Right ventricle myocardium superior (tissue), 1 donor: ENCODE data around the gene TMC6. TPM values are rescaled to one million over a fixed set of nuclear protein-coding genes. Genes with fewer than 3 reads are reported as not detected.

Source experiments
- ATAC-seq: fragments of 200-7000 bp; cut with Tn5 transposase; one replicate; pipeline ENCODE4 v1.9.1; 2020; ENCODE audit warnings: mild to moderate bottlenecking; ENCODE audit not compliant: poor library complexity
- DNase-seq: peaks from one replicate; pipeline ENCODE4 v3.0.0-alpha.2; 2020
- intact Hi-C: fragments of 100-400 bp; cut with DNase I; formaldehyde crosslinking; loops from one replicate; pipeline ENCODE4 v1.11.2; 2022
- total RNA-seq: library from RNA; stranded (reverse); fragmentation: NEBNext Ultra II Directional; extraction: Animal tissue kit (Norgen Biotek cat#: 25700); gene quantifications from one replicate; pipeline ENCODE4 v1.2.1, GENCODE V29; 2021
- donor health status: DM: no; HTN: yes; CAD: no; lungs with severe emphysema.

TMC6 gene
- total RNA-seq, 1 donor from 2014 or later = 57.2 TPM

DNA sequence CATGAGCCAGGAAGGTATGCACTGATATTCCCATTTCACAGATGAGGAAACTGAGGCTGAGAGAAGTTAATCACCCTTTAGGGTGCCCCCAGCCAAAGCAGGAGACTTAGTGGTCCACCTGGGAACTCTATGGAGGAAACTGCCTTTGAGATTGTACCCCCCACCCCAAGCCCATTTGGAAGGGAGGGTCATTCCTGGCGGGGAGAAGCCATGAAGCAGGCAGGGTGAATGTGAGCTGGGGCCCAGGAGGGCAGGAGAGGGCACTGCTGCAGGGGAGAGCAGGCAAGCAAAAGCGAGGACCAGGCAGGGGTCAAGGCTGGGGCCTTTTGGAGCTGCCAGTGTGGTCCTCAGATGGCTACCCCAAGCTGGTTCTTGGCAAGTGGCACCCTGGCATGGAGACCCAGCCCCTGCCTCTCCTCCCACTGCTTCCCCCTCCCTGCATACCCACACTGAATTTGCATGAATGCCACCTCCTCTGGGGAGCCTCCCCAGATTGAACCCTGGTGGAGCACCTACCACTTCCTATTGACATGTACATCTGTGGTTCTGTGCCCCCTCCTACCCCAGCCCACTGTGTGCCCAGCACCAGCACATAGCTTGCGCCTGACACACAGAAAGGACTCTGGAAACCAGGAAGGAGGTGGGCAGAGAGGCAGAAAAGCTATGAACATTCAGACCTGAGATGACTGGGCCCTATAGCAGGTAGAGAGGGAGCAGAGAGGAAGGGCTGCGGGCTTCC lies 965 bp upstream of the TMC6 start:
- DNase-seq (no peak), ATAC-seq (no peak)
- intact Hi-C loops = no loop called here

DNA sequence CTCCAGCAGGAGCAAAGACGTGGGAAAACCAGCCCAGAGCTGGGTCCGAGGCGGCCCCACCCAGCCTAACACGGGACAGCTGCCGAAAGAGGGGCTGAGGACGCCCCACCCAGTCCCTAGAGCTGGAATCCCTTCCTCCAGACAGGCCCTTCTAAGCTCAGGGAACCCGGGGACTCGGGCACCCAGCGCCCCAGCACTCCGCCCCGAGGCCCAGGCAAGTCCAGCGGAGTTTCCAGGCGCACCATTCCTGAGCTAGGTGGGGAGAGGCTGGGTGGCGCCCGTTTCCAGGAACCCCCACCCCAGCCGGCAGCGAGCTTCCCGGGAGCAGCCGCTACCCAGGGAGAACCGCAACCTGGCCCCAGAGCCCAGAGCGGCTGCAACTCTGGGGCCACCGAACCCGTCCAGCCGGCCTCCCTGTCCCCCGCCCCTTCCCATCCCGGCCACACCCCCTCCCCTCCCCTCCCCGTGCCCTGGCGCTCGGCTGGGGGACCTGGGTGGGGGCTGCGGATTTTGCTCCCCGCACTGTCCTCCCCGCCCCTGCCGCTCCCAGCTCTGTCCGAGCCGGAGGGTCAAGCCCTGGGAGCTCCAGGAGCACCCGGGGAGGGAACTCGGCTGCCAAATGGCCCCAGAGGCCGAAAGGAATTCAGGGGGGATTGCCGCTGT lies 536 bp downstream of the TMC6 start:
- DNase-seq = peak; percentile 59
- intact Hi-C loops = no loop called here
- ATAC-seq = peak; percentile 34

DNA sequence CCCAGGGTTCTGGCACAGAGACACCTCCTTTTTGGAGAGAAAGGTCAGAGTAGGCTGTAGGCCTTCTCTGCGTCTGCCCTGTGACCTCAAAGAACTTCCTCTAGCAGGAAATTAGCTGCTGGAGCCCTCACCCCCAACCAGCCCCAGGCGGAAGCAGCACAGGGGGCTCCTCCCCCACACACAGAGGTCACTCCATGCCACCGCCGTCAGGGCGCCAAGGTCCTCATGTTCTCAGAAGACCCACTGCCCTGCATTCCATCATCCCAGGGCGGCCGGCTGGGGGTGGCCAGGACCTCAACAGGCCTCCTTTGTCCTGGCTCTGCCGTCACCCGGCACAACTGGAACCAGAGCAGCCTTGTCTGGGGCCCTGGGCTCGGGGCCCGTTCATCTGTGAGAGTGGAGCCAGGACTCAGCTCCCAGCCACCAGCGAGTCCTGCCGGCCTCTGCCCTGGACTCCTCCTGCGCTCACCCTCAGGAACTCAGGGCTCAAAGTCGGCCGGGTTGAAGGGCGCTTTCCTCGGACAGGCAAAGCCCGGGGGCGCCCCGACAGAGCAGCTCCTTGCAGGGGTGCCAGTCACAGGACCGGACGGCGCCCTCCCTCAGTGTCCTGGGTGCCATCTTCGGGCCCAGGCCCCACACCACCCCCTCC lies 1.2 kb downstream of the TMC6 start:
- DNase-seq (peak; percentile 88), ATAC-seq (peak; percentile 50)
- intact Hi-C loops = no loop called here

DNA sequence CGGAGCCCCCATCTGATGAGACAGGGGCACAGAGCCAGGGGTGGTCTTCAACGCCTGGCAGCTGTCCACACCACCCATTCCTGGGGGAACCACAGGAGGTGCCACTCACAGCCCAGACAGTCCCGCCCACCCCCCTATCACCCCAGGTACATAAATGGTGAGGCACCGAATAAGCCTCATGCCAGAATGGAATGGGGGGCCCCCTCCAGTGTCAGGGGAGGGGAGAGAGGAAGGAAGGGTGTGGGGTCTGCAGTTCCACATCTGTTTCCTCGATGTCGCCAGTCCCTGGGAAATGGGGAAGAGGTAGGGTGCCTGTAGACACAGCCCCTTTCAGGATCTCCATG lies 1.7 kb downstream of the TMC6 start:
- intact Hi-C loops = no loop called here
- DNase-seq (no peak), ATAC-seq (no peak)

DNA sequence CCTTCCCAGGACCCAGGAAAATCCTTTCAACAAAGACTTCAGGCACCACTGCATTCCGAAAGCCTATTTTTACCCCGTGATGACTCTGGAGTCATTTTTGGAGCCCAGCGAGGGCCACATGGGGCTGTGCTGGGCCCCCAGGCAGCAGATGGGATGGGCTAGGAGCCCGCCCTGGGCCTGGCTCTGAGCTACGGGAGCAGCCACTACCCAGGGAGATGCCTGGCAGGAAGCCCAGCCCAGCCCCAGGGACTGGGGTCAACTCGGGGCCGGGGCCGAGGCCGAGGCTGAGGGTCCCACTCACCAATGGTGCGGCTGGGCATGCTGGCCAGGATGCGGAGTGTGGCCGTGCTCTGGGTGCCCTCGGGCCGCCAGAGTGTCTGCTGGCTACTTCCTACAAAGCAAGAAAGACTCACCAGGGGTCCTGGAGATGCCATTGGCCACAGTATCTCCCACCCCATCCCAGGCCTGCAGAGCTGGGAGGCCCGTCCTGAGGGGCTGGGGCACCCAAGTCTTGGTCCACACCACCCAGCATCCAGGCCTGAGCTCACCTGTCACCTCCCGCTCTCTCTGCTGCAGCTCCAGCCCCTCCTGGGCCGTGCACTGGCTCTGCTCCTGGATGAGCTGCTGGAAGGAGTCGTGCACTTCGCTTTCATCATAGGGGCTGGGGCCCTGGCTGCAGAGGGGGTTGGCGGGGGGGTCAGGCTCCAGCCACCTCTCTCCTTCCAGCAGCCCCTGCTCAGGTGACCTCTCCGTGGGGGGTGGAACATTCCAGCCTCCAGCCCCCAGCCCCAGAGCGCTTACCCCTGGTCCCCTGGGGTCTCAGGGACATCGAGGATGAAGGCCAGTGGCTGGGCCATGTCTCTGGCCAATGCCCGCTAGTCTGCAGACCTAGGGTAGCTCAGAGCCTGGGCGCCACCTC lies 2.3 kb downstream of the TMC6 start:
- DNase-seq = peak; percentile 75

DNA sequence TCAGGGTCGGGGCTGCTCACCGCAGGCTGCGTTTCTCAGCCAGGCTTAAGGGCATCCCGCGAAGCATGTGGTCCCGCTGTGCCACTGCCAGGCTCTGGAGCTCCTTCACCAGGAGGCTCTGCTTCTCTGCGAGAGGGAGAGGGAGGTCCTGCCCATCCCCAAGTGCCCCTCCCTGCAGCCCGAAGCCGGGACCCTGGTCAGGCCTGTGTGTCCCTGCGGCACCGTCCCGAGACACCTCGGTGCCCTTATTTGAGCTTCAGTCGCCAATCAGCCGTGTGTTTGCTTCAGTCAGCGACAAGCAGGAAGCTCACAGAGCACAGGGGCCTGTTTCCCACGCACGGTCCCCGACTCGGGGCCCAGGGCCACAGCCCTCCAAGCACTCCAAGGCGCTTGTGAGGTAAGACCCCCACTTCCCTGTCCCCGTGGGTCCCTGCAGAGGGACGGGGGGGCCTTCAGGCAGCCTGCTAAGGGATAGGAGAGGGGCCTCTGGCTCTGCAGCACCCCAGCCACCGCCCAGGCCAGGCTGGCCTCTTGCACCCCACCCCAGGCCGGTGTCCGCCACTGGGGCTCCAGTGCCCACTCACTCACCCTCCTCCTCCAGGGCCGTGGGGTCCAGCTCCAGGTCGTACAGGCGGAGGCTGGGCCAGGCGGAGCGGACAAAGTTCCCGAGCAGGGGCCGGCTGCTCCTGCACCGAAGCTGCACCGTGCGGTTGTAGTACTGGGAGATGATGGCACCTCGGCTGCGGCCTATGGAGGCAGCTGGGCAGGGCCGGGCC lies 3.2 kb downstream of the TMC6 start:
- DNase-seq (peak; percentile 43), ATAC-seq (no peak)
- intact Hi-C loops = no loop called here

More for the DNA sequence above, 2.3 kb downstream of the TMC6 start:
- intact Hi-C loops = no loop called here
- ATAC-seq = peak; percentile 16

DNA sequence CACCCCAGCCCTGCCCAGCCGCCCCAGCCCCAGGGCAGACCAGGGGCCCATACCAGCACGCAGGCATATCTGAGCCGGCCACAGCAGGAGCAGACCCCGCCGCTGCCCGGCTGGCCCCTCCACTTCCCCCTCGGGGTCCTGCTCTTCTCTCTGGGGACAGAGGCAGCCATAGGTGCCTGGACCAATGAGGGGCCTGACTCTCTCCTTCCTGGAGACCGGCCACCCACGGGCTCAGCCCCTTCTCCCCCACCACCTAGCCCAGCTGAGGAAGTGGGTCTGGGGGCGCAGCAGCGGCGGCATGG lies 3.8 kb downstream of the TMC6 start:
- DNase-seq = no peak
- intact Hi-C loops = no loop called here
- no peak for ATAC-seq

DNA sequence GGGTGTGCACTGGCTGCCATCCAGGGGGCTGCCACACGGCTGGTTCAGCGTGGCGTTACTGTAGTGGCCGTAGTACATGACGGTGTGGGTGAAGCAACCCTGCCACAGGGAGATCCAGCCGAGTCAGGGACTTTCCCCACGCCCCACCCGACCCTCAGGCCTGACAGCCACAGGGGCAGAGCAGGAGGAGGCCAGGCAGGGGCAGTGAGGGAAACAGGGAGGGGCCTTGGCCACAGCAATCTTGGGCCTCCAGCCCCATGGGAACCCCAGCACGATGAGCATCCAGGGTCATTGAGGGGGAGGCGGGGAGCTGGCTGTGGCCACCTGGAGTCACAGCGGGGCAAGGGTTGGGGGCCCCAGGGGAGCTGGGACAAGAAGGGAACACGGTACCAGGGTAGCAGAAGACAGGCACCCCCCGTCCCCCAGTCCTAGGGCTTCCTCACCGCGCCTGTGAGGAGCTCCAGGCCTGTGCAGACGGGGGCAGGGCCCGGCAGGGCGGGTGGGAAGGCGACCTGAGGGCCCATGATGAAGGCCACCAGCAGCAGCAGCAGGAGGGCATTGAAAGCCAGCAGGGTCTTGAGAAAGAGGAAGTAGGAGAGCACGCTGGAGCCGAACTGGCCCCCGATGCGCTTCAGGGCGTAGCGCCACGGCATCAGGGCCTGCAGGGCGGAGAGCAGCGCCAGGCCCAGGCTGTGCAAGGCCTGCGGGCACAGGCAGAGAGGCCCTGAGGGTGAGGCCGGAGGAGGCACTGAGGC lies 4.3 kb downstream of the TMC6 start:
- DNase-seq (no peak), ATAC-seq (no peak)

DNA sequence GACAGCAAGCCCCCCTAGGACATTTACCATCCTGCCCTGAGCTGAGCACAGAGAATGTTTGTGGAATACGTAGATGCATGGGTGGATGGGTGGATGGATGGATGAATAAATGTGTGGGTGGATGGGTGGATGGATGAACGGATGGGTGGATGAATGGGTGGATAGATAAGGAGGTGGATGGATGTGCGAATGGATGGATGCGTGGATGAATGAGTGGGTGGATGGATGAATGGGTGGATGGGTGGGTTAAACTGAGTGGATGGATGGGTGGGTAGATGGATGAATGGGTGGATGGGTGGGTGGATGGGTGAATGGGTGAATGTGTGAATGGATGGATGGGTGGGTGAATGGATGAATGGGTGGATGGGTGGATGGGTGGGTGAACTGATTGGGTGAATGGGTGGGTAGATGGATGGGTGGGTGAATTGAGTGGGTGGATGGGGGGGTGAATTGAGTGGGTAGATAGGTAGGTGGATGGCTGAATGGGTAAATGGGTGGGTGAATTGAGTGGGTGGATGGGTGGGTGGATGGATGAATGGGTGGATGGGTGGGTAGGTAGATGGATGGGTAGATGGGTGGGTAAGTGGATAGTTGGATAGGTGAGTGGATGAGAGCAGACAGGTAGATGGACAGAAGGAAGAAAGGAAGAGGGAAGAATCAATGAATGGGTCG lies 5.2 kb downstream of the TMC6 start:
- ATAC-seq (no peak), DNase-seq (no peak)
- intact Hi-C loops = no loop called here

More for the DNA sequence above, 4.3 kb downstream of the TMC6 start:
- intact Hi-C loops = no loop called here

DNA sequence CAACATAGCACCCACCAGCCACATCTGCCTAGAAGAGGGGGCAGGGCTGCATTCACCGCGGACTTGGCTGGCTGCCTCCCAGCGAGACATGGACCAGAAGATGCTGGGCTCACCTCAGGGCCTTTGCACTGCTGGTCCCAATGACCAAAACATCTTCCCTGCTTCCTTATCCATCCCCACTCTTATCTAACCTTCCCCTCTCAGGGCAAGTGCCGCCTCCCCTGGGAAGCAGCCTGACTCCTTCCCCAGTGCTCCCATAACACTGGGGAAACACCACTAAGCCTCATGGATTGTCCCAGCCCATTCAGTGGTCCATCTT lies 5.7 kb downstream of the TMC6 start:
- intact Hi-C loops = no loop called here
- DNase-seq (no peak), ATAC-seq (no peak)

DNA sequence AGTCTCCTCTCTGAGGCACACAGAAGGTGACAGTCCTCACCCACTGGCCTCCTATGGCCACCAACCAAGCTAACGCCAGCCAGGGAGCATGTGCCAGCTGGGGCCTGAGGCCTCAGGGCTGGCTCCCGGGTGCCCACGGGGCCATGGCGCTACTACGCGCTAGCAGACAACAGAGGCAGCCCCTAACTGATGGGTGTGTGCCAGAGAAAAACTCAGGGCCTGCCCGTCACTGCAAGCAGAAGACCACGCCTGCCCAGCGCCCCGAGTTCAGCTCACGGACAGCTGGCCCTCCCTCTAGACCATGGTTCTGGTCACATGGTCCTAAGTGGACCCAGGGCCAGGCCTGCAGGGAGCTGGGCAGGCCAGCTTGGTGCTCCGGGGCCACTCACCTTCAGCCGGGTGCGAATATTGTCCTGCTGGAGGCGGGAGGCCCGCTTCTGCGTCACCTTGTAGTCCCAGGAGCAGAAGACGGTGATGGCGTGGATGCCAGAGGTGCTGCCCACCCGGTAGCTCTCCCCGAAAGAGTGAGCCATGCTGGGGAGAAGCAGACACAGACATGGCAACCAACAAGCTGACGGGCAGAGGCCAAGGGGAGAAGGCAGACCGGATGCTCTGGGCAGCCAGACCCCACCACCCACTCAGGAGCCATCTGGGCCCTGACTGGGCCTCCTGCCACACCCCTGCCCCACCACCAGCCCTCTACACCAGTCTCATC lies 6.2 kb downstream of the TMC6 start:
- intact Hi-C loops = no loop called here
- ATAC-seq = no peak
- no peak for DNase-seq

DNA sequence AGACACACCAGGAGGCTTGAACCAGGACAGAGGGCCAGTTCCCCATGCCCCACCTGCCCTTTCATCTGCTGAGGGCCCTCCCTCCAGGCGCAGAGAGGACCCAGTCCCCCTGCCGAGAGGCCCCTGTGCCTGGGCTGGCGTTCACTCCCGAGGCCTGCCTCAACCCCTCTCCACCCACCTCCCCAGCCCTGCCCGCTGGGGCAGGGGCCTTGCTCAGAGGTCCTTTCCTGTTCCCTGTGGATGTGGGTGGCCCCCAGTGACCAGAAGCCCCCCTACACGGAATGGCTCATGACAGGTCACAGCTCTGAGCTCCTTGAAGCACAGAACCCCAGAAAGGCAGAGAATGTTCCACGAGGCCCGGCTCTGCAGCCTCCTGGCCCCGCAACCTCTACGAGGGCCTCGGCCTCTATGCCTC lies 6.7 kb downstream of the TMC6 start:
- intact Hi-C loops = no loop called here
- DNase-seq (no peak), ATAC-seq (no peak)

DNA sequence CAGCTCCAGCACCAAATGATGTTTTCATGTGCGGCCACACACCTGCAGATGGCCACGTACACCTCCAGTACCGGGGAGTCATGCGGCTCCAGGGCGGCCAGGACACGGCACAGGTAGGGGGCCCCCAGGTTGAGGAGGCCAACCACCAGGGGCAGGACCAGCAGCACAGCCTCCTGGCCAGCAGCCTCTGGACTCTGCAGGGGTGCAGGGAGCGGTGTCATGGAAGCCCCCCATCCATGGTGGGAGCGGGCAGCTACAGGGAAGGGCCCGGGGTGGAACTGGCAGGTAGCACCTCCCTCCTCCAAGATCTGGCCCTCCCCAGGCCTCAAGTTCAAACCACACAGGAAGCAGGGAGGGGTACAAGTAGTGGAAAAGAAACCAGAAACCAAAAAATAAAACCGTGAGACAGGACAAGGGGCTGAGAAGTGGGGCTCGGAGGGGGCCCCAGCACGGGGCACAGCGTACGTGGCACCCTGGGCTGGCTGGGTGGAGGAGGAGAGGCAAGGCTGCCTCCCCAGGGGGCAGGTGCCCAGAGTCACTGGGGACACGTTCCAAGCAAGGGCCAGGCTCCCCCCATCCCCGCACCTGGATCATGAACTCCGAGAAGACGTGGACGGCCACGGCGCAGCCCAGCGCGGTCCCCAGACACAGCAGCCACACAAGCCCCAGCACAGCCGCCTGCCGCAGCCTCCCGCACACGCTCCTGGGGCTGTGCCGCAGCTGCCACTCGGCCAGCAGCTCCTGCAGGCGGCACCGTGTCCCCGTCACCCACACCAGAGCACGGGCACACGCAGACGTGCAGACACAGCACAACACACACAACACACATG lies 7.4 kb downstream of the TMC6 start:
- ATAC-seq (no peak), DNase-seq (peak; percentile 40)
- intact Hi-C loops = no loop called here

DNA sequence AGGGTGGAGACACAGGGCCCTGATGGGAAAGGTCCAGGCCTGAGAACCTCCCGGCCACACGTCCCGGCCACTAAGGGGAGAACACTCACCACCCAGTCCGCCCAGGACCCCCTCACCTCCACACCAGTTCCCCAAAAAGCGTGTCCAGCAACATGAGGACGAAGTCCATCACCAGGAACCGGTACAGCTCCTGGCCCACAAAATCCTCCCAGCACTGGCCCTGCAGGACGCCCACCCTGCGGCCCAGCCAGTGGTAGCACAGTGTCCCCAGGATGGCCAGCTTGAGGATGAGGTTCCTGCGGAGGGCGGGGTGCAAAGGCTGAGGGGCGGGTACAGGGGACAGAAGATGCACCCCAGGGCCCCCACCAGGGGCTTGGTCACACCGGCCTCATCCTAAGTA lies 8.0 kb downstream of the TMC6 start:
- ATAC-seq (no peak), DNase-seq (no peak)
- intact Hi-C loops = no loop called here

DNA sequence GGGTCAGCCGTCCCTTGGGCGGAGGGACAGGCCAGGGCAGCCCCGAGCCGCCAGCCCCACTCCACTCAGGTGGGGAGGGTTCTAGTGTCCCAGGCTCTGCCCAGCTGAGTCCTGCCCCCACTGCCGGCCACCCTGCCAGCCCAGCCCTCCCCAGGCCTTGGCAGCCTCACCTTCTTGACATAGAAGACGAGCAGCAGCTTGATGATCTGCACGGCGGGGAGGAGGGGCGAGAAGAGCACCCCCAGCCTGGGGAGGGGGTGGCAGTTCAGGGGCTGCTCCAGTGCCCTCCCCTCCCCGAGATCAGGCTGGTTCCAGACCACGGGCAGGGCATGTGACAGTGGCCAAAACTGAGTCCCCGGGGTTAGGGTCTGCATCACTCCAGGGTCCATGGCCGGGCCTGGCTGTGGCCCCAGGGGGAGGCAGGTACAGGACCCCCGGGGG lies 9.7 kb downstream of the TMC6 start:
- intact Hi-C loops = loop anchor here (10.0 kb wide), 1 partner anchor 306 kb away; no protein-coding TSS in a partner anchor
- ATAC-seq = no peak
- DNase-seq = no peak
